HepG2 (cell line): ENCODE data around the gene MYADML2. TPM values are rescaled to one million over a fixed set of nuclear protein-coding genes. Genes with fewer than 3 reads are reported as not detected.

Experiments
- IRF9 ChIP-seq: sonication (generic); formaldehyde crosslinking; IDR thresholded peaks from 2 replicates; pipeline ENCODE4 v1.8.0; 2022; ENCODE audit warnings: missing genetic modification reagents, mild to moderate bottlenecking, borderline replicate concordance
- ONECUT2 ChIP-seq: sonication (generic); formaldehyde crosslinking; IDR thresholded peaks from 2 replicates; pipeline ENCODE4 v1.4.0; 2020; ENCODE audit warnings: missing genetic modification reagents
- PITX1 ChIP-seq: sonication (generic); formaldehyde crosslinking; IDR thresholded peaks from 2 replicates; pipeline ENCODE4 v1.5.1; 2020; ENCODE audit warnings: mild to moderate bottlenecking, missing genetic modification reagents
- RBFOX2 ChIP-seq: fragments of 200-400 bp; formaldehyde crosslinking; IDR thresholded peaks from 2 replicates; pipeline ENCODE4 v1.6.1; 2017; ENCODE audit warnings: low read depth, mild to moderate bottlenecking, low read length
- RFXANK ChIP-seq: IDR thresholded peaks from 2 replicates; pipeline ENCODE4 v1.6.1; 2016
- SRSF1 ChIP-seq: fragments of 200-400 bp; formaldehyde crosslinking; optimal IDR thresholded peaks from 2 replicates; pipeline ENCODE3; 2017; ENCODE audit warnings: mild to moderate bottlenecking, low read depth, low read length, moderate library complexity
- TEAD3 ChIP-seq: optimal IDR thresholded peaks from 2 replicates; pipeline ENCODE3; 2016; ENCODE audit warnings: borderline replicate concordance
- ZBTB14 ChIP-seq: sonication (generic); formaldehyde crosslinking; IDR thresholded peaks from 2 replicates; pipeline ENCODE4 v1.4.0; 2020; ENCODE audit warnings: missing genetic modification reagents
- ZC3H4 ChIP-seq: sonication (generic); formaldehyde crosslinking; IDR thresholded peaks from 2 replicates; pipeline ENCODE4 v1.4.0; 2020; ENCODE audit warnings: missing genetic modification reagents, borderline replicate concordance
- ZFP36L1 ChIP-seq: sonication (generic); formaldehyde crosslinking; IDR thresholded peaks from 2 replicates; pipeline ENCODE4 v1.8.0; 2022; ENCODE audit warnings: mild to moderate bottlenecking, missing genetic modification reagents, moderate library complexity
- ZFX ChIP-seq: sonication (generic); formaldehyde crosslinking; IDR thresholded peaks from 2 replicates; pipeline ENCODE4 v1.4.0; 2020; ENCODE audit warnings: mild to moderate bottlenecking, low read depth, missing genetic modification reagents, moderate library complexity
- ZFY ChIP-seq: sonication (generic); formaldehyde crosslinking; IDR thresholded peaks from 2 replicates; pipeline ENCODE4 v1.4.0; 2020; ENCODE audit warnings: missing genetic modification reagents
- ZGPAT ChIP-seq: IDR thresholded peaks from 2 replicates; pipeline ENCODE4 v1.6.1; 2016; ENCODE audit warnings: mild to moderate bottlenecking
- ZNF205 ChIP-seq: IDR thresholded peaks from 2 replicates; pipeline ENCODE4 v1.6.1; 2018; ENCODE audit warnings: missing biosample characterization, missing genetic modification reagents
- ZNF292 ChIP-seq: sonication (generic); formaldehyde crosslinking; IDR thresholded peaks from 2 replicates; pipeline ENCODE4 v1.8.1; 2022; ENCODE audit warnings: mild to moderate bottlenecking, low read depth, missing genetic modification reagents, borderline replicate concordance
- ZNF354B ChIP-seq: sonication (generic); formaldehyde crosslinking; IDR thresholded peaks from 2 replicates; pipeline ENCODE4 v1.8.0; 2022; ENCODE audit warnings: mild to moderate bottlenecking, missing genetic modification reagents
- ZNF546 ChIP-seq: sonication (generic); formaldehyde crosslinking; conservative IDR thresholded peaks from 2 replicates; pipeline ENCODE4 v1.8.1; 2023; ENCODE audit warnings: mild to moderate bottlenecking, missing genetic modification reagents
- polyA plus RNA-seq, 8 experiments: library from polyadenylated mRNA; depleted of rRNA in 3 of 8; stranded (reverse) in 7 of 8; unstranded in 1 of 8; fragments of >200 nt; fragmentation: Illumina TruSeq in 4 of 8; extraction: Trizol in 4 of 8; gene quantifications; 2 replicates each; pipeline versions ENCODE4 v1.2.1 to v1.2.3, GENCODE V29; 2011 to 2016; ENCODE audit warnings: low read depth in 4 of 8, missing spikeins in 1 of 8, mixed read lengths in 1 of 8; ENCODE audit not compliant: insufficient read depth in 1 of 8
- total RNA-seq, 5 experiments: library from RNA; depleted of rRNA; stranded (reverse); fragments of >200 nt; fragmentation: Illumina TruSeq; extraction: Trizol; gene quantifications; 2 replicates each; pipeline ENCODE4 v1.2.3, GENCODE V29; 2016; ENCODE audit warnings: low read depth in 1 of 5
- TF ChIP-seq, protein P1 (sequence below): sonication (generic); formaldehyde crosslinking; IDR thresholded peaks from 2 replicates; pipeline ENCODE4 v1.4.0; 2020; ENCODE audit warnings: missing genetic modification reagents; ENCODE audit errors: not compliant biosample characterization
- TF ChIP-seq, protein P2 (sequence below): sonication (generic); formaldehyde crosslinking; IDR thresholded peaks from 2 replicates; pipeline ENCODE4 v1.4.0; 2020; ENCODE audit warnings: missing genetic modification reagents
- TF ChIP-seq, protein P3 (sequence below): sonication (generic); formaldehyde crosslinking; IDR thresholded peaks from 2 replicates; pipeline ENCODE4 v1.4.0; 2020; ENCODE audit warnings: mild to moderate bottlenecking, missing genetic modification reagents

The MYADML2 gene
- total and polyA plus RNA-seq, 2 of the 13 experiments (the other 11 are each of a cell fraction or from before 2014, with no cell fraction given), result not detected

DNA sequence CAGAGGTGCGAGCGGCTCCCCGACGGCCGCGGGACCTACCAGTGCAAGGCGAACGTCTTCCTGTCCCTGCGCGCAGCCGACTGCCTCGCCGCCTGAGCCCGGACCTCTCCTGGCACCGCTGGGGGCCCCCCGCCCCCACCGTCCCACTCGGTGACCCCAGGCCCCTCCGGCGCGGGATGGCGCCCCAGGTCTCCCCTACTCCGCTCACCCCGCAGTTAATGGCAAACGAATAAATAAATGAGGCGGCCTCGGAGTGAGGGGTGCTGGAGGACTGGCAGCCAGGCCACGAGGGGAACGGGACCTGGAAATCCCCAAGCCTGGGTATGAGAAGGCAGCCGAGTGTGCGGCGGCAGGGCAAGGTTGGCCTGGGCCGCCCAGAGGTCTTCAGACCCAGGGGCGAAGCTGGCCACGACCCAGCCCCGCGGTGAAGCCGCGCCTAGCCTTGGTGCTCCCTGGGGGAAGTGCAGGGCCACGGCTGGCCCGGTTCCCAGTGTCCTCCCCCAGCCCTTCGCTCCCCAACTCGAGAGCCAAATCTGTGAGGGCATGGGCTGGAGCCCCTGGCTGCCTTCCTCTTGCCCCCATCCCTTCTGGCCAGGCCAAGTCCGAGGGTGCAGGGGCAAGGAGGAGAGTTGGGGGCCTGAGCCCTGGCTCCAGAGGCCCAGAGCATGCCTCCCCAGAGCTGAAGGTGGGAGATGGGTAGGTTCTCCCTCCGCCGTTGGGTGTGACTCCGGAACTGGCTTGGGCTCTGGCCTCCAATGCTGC lies 44.2 kb downstream of the MYADML2 start (continued):
- TF ChIP-seq ONECUT2 (CRISPR knock-in tag), result peak; percentile 9; the same call in 1 of the 2 replicates
- TF ChIP-seq PITX1, result no peak
- no peak for TF ChIP-seq TEAD3 (CRISPR knock-in tag)
- TF ChIP-seq ZBTB14 (CRISPR knock-in tag), result 0 out of 2 replicates have a peak, but pooled peaks have one; percentile 9
- TF ChIP-seq ZNF354B (CRISPR knock-in tag), result no peak
- TF ChIP-seq, protein P1, sequence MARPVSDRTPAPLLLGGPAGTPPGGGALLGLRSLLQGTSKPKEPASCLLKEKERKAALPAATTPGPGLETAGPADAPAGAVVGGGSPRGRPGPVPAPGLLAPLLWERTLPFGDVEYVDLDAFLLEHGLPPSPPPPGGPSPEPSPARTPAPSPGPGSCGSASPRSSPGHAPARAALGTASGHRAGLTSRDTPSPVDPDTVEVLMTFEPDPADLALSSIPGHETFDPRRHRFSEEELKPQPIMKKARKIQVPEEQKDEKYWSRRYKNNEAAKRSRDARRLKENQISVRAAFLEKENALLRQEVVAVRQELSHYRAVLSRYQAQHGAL (CRISPR knock-in tag), result no peak
- TF ChIP-seq ZNF205, result 0 out of 2 replicates have a peak, but pooled peaks have one; percentile 28
- no peak for TF ChIP-seq ZFP36L1 (CRISPR knock-in tag)
- TF ChIP-seq, protein P2, sequence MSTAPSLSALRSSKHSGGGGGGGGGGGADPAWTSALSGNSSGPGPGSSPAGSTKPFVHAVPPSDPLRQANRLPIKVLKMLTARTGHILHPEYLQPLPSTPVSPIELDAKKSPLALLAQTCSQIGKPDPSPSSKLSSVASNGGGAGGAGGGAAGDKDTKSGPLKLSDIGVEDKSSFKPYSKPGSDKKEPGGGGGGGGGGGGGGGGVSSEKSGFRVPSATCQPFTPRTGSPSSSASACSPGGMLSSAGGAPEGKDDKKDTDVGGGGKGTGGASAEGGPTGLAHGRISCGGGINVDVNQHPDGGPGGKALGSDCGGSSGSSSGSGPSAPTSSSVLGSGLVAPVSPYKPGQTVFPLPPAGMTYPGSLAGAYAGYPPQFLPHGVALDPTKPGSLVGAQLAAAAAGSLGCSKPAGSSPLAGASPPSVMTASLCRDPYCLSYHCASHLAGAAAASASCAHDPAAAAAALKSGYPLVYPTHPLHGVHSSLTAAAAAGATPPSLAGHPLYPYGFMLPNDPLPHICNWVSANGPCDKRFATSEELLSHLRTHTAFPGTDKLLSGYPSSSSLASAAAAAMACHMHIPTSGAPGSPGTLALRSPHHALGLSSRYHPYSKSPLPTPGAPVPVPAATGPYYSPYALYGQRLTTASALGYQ (CRISPR knock-in tag), result no peak; the same call in 1 of the 2 replicates
- TF ChIP-seq ZC3H4 (CRISPR knock-in tag), result peak; percentile 38; the same call in 1 of the 2 replicates
- TF ChIP-seq RBFOX2, result peak; percentile 84
- TF ChIP-seq IRF9 (CRISPR knock-in tag), result peak; percentile 22; the same call in 1 of the 2 replicates
- TF ChIP-seq RFXANK (CRISPR knock-in tag), result 0 out of 2 replicates have a peak, but pooled peaks have one; percentile 39
- TF ChIP-seq ZFX, result peak; percentile 53
- TF ChIP-seq ZNF546 (CRISPR knock-in tag), result peak; percentile 43; the same call in 1 of the 2 replicates
- TF ChIP-seq ZGPAT (CRISPR knock-in tag), result 0 out of 2 replicates have a peak, but pooled peaks have one; percentile 12
- TF ChIP-seq SRSF1, result peak; percentile 12
- TF ChIP-seq, protein P3, sequence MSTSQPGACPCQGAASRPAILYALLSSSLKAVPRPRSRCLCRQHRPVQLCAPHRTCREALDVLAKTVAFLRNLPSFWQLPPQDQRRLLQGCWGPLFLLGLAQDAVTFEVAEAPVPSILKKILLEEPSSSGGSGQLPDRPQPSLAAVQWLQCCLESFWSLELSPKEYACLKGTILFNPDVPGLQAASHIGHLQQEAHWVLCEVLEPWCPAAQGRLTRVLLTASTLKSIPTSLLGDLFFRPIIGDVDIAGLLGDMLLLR (CRISPR knock-in tag), result no peak
- TF ChIP-seq ZNF292, result no peak; the same call in 1 of the 2 replicates
- peak; percentile 14; the same call in 1 of the 2 replicates for TF ChIP-seq ZFY (CRISPR knock-in tag)
